GM23338 (cell line): Measurements from ENCODE around the gene OTUD3. TPM values are rescaled to one million over a fixed set of nuclear protein-coding genes. Genes with fewer than 3 reads are reported as not detected.

Experiments used
- ATAC-seq: fragments of 200-7000 bp; cut with Tn5 transposase; 3 replicates; pipeline ENCODE4 v1.9.1; 2020
- DNase-seq: peaks from one replicate; pipeline ENCODE4 v3.0.0-alpha.2; 2015; ENCODE audit warnings: low spot score
- H2AFZ ChIP-seq: fragments of 200-600 bp; sonication (generic); 2 replicates; pipeline ENCODE4 v1.8.0; 2016; ENCODE audit warnings: antibody characterized with exemption, mild to moderate bottlenecking, moderate library complexity
- H3F3A ChIP-seq: fragments of 200-600 bp; sonication (generic); replicated peaks from 2 replicates; pipeline ENCODE4 v1.8.0; 2017; ENCODE audit warnings: antibody characterized with exemption, mixed run types, low read depth
- H3K27ac ChIP-seq: fragments of 200-600 bp; sonication (generic); 2 replicates; pipeline ENCODE4 v1.6.1; 2016; ENCODE audit warnings: low read depth
- H3K27me3 ChIP-seq: fragments of 200-600 bp; sonication (generic); 2 replicates; pipeline ENCODE4 v1.8.0; 2016; ENCODE audit warnings: mild to moderate bottlenecking, mixed run types, moderate library complexity; ENCODE audit not compliant: insufficient read depth
- H3K36me3 ChIP-seq: fragments of 200-600 bp; sonication (generic); 2 replicates; pipeline ENCODE4 v1.8.0; 2016; ENCODE audit warnings: mild to moderate bottlenecking; ENCODE audit not compliant: insufficient read depth
- H3K4me1 ChIP-seq: fragments of 200-600 bp; sonication (generic); 2 replicates; pipeline ENCODE4 v1.8.0; 2016; ENCODE audit warnings: mild to moderate bottlenecking, moderate library complexity; ENCODE audit not compliant: insufficient read depth
- H3K4me2 ChIP-seq: fragments of 200-600 bp; sonication (generic); 2 replicates; pipeline ENCODE4 v1.7.1; 2017; ENCODE audit warnings: mixed run types
- H3K4me3 ChIP-seq: fragments of 200-600 bp; sonication (generic); 2 replicates; pipeline ENCODE4 v1.6.1; 2016; ENCODE audit warnings: mixed run types
- H3K79me2 ChIP-seq: fragments of 200-600 bp; sonication (generic); replicated peaks from 2 replicates; pipeline ENCODE4 v1.8.0; 2017; ENCODE audit warnings: mild to moderate bottlenecking; ENCODE audit not compliant: insufficient read depth
- H3K9me2 ChIP-seq: fragments of 200-600 bp; sonication (generic); 2 replicates; pipeline ENCODE4 v1.8.0; 2017; ENCODE audit not compliant: insufficient read depth
- H4K20me1 ChIP-seq: fragments of 200-600 bp; sonication (generic); replicated peaks from 2 replicates; pipeline ENCODE4 v1.8.0; 2017; ENCODE audit warnings: mild to moderate bottlenecking; ENCODE audit not compliant: insufficient read depth
- H3K27ac Mint-ChIP-seq: 2 replicates; pipeline ENCODE4 v1.8.0; 2020; ENCODE audit warnings: inconsistent platforms, mild to moderate bottlenecking, moderate library complexity, mixed read lengths
- H3K27me3 Mint-ChIP-seq: 3 replicates; pipeline ENCODE4 v1.8.0; 2022; ENCODE audit warnings: low read depth, mild to moderate bottlenecking, moderate library complexity, mixed read lengths, inconsistent platforms; ENCODE audit not compliant: insufficient read depth, poor library complexity
- H3K36me3 Mint-ChIP-seq: 3 replicates; pipeline ENCODE4 v1.8.0; 2021; ENCODE audit warnings: low read depth, mild to moderate bottlenecking, inconsistent platforms, moderate library complexity, mixed read lengths
- H3K4me1 Mint-ChIP-seq: 3 replicates; pipeline ENCODE4 v1.8.0; 2020; ENCODE audit warnings: mild to moderate bottlenecking, inconsistent platforms, mixed read lengths
- H3K4me3 Mint-ChIP-seq: 3 replicates; pipeline ENCODE4 v1.8.0; 2021; ENCODE audit warnings: moderate library complexity, mild to moderate bottlenecking, inconsistent platforms, mixed read lengths
- H3K9me3 Mint-ChIP-seq: 3 replicates; pipeline ENCODE4 v1.8.0; 2020; ENCODE audit warnings: moderate library complexity, mild to moderate bottlenecking, inconsistent platforms, mixed read lengths
- CREB1 ChIP-seq: fragments of 250-450 bp; sonication (Bioruptor Pico); IDR thresholded peaks from 2 replicates; pipeline ENCODE4 v1.5.0; 2020; ENCODE audit warnings: low read depth, mild to moderate bottlenecking, moderate library complexity
- EZH2 ChIP-seq: fragments of 200-600 bp; sonication (generic); IDR thresholded peaks from one replicate; pipeline ENCODE4 v1.8.0; 2017; ENCODE audit warnings: antibody characterized with exemption, mild to moderate bottlenecking, low read depth; ENCODE audit not compliant: unreplicated experiment
- EZH2phosphoT487 ChIP-seq: fragments of 200-600 bp; sonication (generic); IDR thresholded peaks from one replicate; pipeline ENCODE4 v1.8.1; 2018; ENCODE audit warnings: antibody characterized with exemption; ENCODE audit not compliant: unreplicated experiment
- JUNB ChIP-seq: IDR thresholded peaks from one replicate; pipeline ENCODE4 v1.6.1; 2016; ENCODE audit warnings: antibody characterized with exemption; ENCODE audit not compliant: unreplicated experiment
- NANOG ChIP-seq: IDR thresholded peaks from 2 replicates; pipeline ENCODE4 v1.6.1; 2016; ENCODE audit warnings: antibody characterized with exemption, borderline replicate concordance
- ZNF114 ChIP-seq: fragments of 250-450 bp; sonication (Bioruptor Pico); IDR thresholded peaks from 2 replicates; pipeline ENCODE4 v1.5.0; 2020; ENCODE audit warnings: mild to moderate bottlenecking, moderate library complexity
- polyA plus RNA-seq: library from polyadenylated mRNA; unstranded; fragments of >200 nt; fragmentation: Nextera tagmentation; extraction: Ambion mirVana; gene quantifications from 2 replicates; pipeline ENCODE4 v1.2.1, GENCODE V29; 2016
- total RNA-seq: library from RNA; depleted of rRNA; stranded (reverse); fragments of >200 nt; shearing (Covaris generic); gene quantifications from 2 replicates; pipeline ENCODE4 v1.2.3, GENCODE V29; 2014
- TF ChIP-seq, protein P1 (sequence below): IDR thresholded peaks from 2 replicates; pipeline ENCODE4 v1.6.1; 2016; ENCODE audit warnings: antibody characterized with exemption
- TF ChIP-seq, protein P2 (sequence below): fragments of 250-450 bp; sonication (Bioruptor Pico); IDR thresholded peaks from 2 replicates; pipeline ENCODE4 v1.5.0; 2020; ENCODE audit warnings: mild to moderate bottlenecking, moderate library complexity
- TF ChIP-seq, protein P3 (sequence below): IDR thresholded peaks from one replicate; pipeline ENCODE4 v1.6.1; 2018; ENCODE audit warnings: antibody characterized with exemption; ENCODE audit not compliant: unreplicated experiment

The OTUD3 gene
- total and polyA plus RNA-seq, 2 experiments from 2014 or later: 3.0 to 12.9 TPM

DNA sequence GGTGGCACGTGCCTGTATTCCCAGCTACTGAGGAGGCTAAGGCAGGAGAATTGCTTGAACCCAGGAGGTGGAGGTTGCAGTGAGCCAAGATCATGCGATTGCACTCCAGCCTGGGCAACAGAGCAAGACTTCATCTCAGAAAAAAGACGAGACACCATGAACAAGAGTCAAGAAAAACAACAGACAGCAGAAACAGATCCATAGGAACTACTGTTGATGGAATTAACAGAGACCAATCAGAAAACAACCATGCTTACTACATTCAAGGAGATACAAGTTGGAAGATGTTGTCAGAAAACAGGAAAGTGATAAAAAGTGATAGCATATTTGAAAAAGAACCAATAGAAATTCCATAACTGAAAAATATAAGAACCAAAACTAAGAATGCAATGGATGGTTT is 19.3 kb upstream of the OTUD3 start:
- ATAC-seq: no peak

More for the DNA sequence above, 19.3 kb upstream of the OTUD3 start:
- Histone ChIP-seq H2AFZ (no peak overlapping the region), H3K4me3 (no peak overlapping the region), H3K27me3 (no peaks in the 10 kb centered on the region), H3K9me2 (no peaks in the 10 kb centered on the region), H3K36me3 (no peaks in the 10 kb centered on the region), H3K27ac (no peak overlapping the region), H3F3A (no peaks in the 10 kb centered on the region), H3K79me2 (no peaks in the 10 kb centered on the region), H3K4me1 (no peaks in the 10 kb centered on the region), H3K4me2 (no peak overlapping the region), H4K20me1 (no peaks in the 10 kb centered on the region)
- Mint-ChIP-seq H3K36me3 (peaks cover 5% of the 10 kb centered on the region; the same call in 1 of the 3 replicates), H3K4me3 (no peak overlapping the region), H3K27ac (no peak overlapping the region), H3K4me1 (no peaks in the 10 kb centered on the region), H3K27me3 (peaks cover 12% of the 10 kb centered on the region), H3K9me3 (peaks cover 13% of the 10 kb centered on the region; the same call in 2 of the 3 replicates)
- TF ChIP-seq CREB1 (CRISPR knock-in tag): no peak
- TF ChIP-seq NANOG: no peak
- TF ChIP-seq ZNF114 (CRISPR knock-in tag): no peak
- TF ChIP-seq, protein P1, sequence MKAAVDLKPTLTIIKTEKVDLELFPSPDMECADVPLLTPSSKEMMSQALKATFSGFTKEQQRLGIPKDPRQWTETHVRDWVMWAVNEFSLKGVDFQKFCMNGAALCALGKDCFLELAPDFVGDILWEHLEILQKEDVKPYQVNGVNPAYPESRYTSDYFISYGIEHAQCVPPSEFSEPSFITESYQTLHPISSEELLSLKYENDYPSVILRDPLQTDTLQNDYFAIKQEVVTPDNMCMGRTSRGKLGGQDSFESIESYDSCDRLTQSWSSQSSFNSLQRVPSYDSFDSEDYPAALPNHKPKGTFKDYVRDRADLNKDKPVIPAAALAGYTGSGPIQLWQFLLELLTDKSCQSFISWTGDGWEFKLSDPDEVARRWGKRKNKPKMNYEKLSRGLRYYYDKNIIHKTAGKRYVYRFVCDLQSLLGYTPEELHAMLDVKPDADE: no peak
- TF ChIP-seq, protein P2, sequence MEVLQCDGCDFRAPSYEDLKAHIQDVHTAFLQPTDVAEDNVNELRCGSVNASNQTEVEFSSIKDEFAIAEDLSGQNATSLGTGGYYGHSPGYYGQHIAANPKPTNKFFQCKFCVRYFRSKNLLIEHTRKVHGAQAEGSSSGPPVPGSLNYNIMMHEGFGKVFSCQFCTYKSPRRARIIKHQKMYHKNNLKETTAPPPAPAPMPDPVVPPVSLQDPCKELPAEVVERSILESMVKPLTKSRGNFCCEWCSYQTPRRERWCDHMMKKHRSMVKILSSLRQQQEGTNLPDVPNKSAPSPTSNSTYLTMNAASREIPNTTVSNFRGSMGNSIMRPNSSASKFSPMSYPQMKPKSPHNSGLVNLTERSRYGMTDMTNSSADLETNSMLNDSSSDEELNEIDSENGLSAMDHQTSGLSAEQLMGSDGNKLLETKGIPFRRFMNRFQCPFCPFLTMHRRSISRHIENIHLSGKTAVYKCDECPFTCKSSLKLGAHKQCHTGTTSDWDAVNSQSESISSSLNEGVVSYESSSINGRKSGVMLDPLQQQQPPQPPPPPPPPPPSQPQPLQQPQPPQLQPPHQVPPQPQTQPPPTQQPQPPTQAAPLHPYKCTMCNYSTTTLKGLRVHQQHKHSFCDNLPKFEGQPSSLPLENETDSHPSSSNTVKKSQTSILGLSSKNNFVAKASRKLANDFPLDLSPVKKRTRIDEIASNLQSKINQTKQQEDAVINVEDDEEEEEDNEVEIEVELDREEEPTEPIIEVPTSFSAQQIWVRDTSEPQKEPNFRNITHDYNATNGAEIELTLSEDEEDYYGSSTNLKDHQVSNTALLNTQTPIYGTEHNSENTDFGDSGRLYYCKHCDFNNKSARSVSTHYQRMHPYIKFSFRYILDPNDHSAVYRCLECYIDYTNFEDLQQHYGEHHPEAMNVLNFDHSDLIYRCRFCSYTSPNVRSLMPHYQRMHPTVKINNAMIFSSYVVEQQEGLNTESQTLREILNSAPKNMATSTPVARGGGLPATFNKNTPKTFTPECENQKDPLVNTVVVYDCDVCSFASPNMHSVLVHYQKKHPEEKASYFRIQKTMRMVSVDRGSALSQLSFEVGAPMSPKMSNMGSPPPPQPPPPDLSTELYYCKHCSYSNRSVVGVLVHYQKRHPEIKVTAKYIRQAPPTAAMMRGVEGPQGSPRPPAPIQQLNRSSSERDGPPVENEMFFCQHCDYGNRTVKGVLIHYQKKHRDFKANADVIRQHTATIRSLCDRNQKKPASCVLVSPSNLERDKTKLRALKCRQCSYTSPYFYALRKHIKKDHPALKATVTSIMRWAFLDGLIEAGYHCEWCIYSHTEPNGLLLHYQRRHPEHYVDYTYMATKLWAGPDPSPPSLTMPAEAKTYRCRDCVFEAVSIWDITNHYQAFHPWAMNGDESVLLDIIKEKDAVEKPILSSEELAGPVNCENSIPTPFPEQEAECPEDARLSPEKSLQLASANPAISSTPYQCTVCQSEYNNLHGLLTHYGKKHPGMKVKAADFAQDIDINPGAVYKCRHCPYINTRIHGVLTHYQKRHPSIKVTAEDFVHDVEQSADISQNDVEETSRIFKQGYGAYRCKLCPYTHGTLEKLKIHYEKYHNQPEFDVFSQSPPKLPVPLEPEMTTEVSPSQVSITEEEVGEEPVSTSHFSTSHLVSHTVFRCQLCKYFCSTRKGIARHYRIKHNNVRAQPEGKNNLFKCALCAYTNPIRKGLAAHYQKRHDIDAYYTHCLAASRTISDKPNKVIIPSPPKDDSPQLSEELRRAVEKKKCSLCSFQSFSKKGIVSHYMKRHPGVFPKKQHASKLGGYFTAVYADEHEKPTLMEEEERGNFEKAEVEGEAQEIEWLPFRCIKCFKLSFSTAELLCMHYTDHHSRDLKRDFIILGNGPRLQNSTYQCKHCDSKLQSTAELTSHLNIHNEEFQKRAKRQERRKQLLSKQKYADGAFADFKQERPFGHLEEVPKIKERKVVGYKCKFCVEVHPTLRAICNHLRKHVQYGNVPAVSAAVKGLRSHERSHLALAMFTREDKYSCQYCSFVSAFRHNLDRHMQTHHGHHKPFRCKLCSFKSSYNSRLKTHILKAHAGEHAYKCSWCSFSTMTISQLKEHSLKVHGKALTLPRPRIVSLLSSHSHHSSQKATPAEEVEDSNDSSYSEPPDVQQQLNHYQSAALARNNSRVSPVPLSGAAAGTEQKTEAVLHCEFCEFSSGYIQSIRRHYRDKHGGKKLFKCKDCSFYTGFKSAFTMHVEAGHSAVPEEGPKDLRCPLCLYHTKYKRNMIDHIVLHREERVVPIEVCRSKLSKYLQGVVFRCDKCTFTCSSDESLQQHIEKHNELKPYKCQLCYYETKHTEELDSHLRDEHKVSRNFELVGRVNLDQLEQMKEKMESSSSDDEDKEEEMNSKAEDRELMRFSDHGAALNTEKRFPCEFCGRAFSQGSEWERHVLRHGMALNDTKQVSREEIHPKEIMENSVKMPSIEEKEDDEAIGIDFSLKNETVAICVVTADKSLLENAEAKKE (CRISPR knock-in tag): no peak
- TF ChIP-seq, protein P3, sequence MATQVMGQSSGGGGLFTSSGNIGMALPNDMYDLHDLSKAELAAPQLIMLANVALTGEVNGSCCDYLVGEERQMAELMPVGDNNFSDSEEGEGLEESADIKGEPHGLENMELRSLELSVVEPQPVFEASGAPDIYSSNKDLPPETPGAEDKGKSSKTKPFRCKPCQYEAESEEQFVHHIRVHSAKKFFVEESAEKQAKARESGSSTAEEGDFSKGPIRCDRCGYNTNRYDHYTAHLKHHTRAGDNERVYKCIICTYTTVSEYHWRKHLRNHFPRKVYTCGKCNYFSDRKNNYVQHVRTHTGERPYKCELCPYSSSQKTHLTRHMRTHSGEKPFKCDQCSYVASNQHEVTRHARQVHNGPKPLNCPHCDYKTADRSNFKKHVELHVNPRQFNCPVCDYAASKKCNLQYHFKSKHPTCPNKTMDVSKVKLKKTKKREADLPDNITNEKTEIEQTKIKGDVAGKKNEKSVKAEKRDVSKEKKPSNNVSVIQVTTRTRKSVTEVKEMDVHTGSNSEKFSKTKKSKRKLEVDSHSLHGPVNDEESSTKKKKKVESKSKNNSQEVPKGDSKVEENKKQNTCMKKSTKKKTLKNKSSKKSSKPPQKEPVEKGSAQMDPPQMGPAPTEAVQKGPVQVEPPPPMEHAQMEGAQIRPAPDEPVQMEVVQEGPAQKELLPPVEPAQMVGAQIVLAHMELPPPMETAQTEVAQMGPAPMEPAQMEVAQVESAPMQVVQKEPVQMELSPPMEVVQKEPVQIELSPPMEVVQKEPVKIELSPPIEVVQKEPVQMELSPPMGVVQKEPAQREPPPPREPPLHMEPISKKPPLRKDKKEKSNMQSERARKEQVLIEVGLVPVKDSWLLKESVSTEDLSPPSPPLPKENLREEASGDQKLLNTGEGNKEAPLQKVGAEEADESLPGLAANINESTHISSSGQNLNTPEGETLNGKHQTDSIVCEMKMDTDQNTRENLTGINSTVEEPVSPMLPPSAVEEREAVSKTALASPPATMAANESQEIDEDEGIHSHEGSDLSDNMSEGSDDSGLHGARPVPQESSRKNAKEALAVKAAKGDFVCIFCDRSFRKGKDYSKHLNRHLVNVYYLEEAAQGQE: no peak
- TF ChIP-seq EZH2phosphoT487: no peak
- no peak for TF ChIP-seq EZH2
- no peak for TF ChIP-seq JUNB
- no peak for DNase-seq
